GM21576 (cell line): ENCODE results near the gene DNA2.

ENCODE experiments used
- ATAC-seq: cut with Tn5 transposase; IDR thresholded peaks from one replicate; pipeline ENCODE4 v1.9.1; 2021; ENCODE audit warnings: mild to moderate bottlenecking, moderate library complexity; ENCODE audit not compliant: unreplicated experiment

DNA2 gene

GRCh38 chr10:68365611-68366010 is 106.2 kb downstream of the DNA2 start:
- ATAC-seq, result no peak

- ATAC-seq, result no peak
Observed at GRCh38 chr10:68364101-68364886, 107.5 kb downstream of the DNA2 start.
